ENCODE results near the gene MBNL2.
A peak's percentile ranks its signal among the peaks of the same experiment; 100 is the strongest.

The MBNL2 gene

DNA sequence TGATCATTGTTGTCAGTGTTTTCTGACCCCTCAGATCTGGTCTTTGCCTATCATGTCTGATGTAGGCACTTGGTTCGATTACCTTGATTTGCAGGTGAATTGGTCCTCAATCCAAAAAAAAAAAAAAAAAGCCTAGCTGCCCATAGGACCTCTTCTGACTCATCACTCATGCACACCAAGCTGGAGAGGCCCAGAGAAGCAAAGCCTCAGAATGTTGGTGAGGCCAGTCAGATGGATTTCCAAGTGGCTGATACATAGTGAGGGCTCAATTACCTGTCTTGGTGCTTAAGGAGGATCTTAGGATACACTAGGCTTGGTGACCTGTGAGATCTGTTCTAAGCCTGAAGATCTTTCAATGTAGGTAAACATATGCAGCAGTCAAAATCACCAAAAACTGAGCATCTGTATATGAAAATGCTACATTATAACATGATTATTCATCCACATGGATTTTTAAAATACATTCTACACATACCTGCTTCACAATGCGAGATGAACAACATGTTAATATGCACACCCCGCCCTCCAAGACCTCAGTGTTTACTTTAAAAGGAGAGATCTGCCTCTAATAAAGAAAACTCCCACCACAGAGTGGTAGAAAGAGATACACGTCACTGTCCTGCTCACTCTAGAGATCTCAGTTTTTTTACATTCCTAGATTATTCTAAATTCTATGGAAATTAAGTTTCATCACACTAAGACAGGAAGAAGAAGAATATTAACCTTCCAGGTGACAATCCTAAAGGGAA is 132.0 kb downstream of the MBNL2 start:
- no peak for DNase-seq

GRCh38 chr13:97354808-97355207 is 132.7 kb downstream of the MBNL2 start:
- DNase-seq, result no peak

DNA sequence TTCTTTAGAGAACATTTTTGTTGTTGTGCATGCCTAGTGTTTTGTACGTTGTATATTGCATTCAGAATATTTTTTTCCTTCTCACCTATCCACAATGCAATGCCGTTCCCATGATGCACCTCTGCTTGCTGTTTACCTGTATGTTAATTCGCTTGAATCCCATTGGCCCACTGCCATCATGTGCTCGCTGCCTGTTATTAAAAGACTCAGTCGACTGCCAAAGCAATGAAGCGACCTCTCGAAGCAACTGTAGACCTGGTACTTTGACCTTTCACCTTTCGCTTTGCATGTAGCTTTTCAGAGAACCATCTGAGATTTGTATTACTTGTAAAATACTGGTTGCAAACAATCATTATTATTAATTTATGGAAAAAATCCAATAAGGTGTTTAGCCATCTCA is 134.5 kb downstream of the MBNL2 start:
- no peak for DNase-seq

DNA sequence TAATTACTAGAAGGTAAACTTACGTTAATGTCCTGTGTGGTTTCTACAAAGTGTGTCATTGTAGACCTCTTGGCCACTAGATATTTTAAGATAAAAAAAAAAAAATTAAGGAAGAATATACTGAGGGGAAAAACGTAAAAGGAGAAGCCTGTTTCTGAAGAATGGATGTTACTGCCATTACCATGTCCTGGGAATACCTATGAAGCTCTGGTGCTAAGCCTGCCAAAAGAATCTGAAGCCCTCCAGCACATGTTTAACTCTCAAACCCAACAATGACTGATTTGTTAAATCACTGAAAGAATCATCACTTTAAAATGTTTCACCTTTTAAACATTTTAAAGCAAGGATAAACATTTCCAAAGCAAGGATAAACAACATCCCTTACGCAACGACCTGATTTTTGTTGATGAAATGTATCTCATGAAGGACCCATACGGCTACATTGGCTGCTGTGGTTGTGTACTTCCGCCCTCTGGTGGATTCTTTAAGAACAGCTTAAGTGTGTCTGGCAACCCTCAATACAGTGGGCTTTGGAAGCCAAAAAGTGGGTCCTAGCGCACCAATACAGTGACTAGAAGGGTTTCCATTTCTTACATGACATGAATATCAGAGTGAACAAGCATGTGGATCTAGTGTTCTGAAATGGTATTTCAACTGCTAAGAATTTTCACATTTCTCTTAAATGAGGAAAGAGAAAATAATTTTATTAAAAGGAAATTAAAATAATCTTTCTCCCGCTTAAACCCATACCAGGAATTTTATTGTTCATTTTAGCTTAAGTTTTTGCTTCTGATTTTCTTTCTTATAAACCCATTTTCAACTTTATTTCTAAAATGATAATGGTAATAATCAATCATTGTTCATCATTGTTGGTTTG is 137.3 kb downstream of the MBNL2 start:
- peak; percentile 15 for DNase-seq

DNA sequence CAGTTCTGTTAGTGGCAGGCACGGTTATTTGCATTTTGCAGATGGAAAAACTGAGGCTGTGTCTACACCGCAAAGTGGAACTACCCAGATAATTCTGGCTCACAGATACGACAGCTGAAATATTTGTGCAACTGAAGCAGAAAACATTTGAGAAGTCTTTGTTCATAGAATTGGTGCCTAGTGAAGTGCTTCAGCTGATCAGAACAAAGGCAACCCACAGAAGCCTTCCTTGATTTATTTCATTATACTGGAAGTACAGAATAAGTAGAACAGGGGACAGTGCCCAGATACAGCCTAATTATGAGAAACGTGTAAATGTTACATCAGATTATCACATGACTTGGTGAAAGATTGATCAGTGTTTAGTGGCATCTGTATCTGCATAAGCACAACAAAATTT is 138.5 kb downstream of the MBNL2 start:
- DNase-seq, result no peak

DNA sequence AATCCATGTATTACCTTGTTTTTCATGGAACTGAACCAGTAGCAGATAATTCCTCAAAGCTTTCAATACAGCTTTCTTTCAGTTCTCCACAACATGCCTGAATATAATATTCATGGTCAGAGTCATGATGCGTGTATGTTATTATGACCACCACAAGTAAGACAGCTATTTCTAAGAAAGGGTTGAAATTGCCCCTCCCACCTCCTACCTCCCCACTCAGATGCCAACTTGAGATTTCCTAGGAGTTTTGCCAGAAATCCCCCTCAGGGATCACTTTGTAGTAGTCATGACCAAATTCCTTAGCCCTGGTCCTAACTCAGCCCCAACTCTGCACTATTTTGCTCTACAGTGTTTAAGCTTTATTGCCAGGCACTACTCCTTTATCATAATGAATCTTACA is 141.9 kb downstream of the MBNL2 start:
- DNase-seq, result no peak

DNA sequence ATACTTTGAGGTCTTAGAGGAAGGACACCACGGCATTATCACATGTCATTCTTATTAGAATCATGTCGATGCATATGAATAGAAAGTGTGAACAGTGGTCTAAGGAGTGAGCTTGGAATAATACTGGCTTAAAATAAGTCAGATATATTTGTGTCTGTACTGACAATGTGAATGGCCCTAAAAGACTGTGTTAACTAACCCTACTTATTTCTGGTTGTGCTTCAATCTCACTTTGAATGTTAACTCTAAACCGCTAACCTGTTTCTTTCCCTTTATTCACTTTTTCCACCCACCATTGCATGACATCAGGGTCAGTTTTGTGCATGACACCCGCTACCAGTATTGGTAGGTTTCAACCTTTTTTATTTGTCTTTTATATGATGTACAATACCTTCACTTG is 142.7 kb downstream of the MBNL2 start:
- DNase-seq, result no peak

- no peak for DNase-seq
Observed at GRCh38 chr13:97366172-97366688, 144.1 kb downstream of the MBNL2 start.

DNA sequence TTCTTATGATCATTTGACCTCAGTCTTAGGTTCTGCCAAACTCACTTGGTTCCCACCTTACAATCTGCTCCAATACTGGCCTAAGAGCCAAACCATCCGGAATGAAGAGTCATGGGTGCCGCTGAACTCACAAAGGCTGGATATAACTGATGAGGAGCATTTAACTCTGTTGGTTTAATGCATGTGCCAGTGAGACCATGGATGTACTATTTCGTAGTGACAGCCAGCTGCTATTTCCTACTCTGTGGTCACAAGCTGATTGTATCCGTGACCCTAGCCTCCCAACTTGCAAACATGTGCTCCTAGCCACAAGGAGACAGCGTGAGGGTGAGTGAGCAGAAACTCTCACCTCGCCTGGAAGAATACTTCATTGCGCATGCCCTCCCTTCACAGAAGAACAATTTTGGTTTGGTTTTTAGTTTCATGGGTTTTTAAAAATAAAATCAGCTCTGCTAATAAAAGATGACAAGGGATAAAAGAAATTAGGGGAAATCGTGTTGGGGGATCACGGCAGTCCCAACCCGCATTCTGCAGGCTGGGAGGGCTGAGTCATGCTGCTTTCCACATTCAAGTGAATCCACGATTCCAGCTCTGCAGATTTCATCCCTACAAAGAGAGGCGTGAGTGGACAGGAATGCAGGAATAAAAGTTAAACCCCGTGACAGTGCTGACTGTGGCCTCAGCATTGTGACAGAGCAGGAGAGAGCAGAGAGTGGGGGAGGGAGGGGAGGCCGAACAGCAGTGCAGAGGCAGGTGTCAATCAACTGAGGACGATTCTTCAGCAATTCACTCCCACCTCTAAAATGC is 145.1 kb downstream of the MBNL2 start:
- no peak for DNase-seq

DNA sequence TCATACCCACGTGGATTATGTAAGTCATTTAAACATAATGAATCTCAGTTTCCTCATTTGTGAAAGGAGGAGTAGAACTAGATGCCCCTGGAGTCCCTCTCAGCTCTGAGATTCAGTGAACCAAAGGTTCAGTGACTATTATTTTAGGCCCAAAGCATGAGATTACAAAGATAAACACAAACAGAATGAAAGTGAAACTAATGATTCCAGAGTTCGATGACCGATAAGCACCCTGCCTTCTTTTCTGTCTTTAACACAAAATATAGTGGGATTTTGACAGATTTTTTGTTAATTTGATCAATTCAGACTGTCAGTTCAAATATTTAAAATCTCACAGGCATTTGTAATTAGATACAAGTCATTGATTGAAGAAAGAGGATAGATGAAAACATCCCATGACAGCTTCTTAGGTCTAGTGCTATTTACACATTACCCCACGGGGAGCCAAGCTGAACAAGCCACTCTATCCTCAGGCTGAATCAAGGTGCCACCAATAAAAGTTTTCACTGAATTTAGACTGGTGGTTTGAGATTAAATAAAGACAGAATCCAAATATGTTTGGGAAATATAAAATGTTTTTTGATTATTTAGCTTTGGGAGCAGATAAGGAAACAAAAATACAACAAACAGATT is 147.2 kb downstream of the MBNL2 start:
- no peak for DNase-seq

DNA sequence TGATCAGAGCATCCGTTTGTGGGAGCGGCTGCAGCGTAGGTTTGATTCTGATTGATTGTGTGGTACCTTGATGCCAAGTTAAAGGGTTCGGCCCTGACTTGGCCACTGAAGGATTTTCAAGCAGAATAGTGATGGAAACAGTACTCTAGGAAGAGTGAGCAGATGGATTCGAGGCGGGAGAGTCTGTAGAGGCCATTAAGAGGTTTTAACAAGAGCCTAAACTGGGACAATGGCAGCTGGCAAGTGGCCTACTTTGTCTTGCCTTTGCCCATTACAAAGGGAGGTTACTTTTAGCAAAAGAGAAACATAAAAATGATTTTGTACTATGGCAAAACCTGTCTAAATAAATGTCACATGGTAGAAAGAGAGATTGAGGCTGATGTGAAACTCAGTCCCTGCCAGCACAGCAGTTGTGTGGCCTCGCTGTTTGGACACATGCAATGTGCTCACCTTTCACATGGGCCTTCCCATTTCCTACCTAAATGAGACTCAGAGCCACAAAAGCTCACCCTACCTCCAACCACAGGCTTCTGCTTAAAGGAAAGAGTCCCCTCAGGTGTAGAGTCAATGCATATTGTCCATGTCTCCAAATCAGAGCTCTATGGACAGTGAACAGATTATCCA is 149.5 kb downstream of the MBNL2 start:
- DNase-seq, result no peak

- DNase-seq, result no peak
Observed at GRCh38 chr13:97372936-97373335, 150.8 kb downstream of the MBNL2 start.

GRCh38 chr13:97373787-97374186 is 151.7 kb downstream of the MBNL2 start:
- DNase-seq, result no peak

GRCh38 chr13:97376981-97377380 is 154.8 kb downstream of the MBNL2 start:
- DNase-seq, result no peak

DNA sequence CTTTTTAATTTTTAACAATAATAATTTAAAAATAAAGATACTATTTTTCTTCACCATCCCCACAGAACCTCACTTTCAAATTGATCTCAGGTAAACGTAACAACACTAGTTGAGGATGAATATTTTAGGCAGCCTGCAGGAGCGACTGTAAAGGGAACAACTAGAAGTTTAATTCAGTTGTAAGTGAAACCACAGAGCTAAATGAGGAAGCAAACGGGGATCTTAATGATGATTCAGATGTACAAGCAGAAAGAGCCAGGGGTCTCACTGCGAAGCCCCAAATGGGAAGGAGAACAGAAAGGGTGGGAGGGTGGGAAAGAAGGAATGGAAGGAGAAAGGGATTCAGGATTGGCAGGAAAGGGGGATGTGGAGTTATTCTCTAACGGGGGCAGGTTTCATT is 157.3 kb downstream of the MBNL2 start:
- DNase-seq, result no peak

DNA sequence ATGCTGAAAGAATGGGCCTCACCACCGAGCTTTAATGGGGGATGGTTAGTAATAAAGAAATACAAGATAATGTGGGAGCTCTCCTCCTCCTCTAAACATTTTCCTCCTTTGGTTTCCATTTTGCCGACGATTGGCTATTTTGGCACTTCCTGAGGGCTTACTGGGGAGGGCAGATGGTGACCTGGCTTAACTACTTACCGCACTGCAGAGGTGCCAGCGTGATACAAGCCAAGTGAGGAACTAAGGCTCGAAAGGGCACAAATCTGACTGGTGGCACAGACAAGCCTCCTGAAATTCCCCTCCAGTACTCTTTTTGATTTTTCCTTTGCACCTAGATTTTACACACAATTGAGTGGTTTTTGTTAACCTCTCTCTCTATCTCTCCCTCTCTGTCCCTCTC is 158.6 kb downstream of the MBNL2 start:
- DNase-seq, result no peak

GRCh38 chr13:97381189-97381588 is 159.1 kb downstream of the MBNL2 start:
- DNase-seq, result no peak

DNA sequence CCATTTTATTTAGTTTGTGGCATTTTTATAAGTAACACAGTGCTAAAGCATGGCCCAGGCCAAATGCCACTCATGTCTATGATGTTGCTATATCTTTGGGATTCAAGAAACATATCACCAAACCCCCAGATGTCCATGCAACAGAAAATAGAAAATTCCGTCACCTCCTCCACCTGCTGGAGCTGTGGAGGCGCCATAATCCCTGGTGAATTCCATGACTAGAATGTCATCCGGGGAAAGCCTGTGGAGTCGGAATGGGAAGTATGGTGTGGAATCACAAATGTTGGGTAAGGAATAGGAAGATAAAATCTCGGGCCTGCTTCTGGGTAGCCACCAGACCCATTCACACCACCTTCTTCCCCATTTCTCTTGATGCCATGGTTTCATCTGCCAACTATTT is 160.1 kb downstream of the MBNL2 start:
- no peak for DNase-seq

GRCh38 chr13:97384371-97384770 is 162.2 kb downstream of the MBNL2 start:
- DNase-seq, result no peak

DNA sequence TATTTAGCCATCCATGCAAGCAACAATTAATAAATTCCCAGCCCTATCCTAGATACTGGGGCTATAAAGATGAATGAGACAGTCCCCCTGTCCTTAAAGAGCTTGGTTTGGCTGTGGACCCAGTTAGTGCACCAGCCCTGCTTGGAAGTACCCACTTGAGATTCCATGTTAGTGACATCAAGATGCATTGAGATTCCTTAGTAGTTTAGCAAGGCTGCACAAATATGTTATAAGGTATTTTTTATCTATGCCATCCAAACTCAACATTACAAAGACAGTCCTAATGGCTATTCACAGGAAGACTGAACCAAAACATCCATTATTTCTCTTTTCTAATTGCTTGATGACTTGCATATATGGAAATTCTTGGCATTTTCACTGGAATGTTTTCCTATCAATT is 163.0 kb downstream of the MBNL2 start:
- no peak for DNase-seq

DNA sequence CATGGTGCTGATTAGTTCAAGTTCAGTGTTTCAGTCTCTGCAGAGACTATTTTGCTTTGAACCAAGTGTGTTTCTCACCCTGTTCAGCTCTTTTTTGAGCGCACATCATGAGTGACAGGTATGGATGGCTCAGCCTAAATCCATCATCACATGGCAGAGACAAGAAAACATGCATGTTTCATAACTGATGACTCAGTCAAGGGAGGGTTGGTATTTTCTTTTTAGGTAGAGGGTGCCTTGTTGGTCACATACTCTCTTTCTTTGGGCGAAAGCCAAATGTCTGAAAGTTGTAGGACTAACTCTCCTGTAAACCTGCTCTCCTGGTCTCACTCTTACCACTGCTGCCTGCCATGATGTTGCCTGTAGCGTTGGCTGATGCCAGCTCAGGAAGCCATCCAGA is 163.7 kb downstream of the MBNL2 start:
- DNase-seq, result no peak

DNA sequence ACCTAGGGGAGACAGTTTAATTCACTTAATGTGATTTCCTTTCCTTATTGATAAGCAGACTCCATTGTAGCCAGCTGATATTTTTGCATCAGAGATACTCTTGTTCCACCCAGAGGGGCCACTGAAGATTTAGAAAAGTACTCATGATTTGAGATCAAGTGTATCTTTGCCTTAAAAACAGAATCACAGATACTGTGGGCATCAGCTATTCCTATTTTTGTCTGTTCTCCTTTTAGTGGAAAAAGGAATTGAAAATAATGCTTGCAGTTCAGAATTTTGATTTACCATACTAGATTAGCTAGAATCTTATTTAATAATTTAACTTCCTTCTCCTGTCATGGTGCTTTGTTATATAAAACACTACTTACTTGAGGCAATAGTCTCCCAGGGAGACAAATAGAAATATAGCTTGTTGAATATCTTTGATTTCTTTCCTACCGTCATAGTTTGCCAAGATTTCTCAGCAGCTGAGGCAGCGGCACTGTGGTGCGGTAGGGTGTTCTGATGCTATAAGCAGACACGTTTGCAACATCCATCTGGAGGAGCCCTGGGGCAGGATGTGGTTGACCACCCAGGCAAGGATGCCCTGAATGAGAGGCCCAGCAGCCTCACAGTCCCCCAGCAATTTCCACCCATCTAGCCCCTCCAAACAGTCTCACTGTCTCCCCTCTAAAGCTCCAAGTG is 164.8 kb downstream of the MBNL2 start:
- DNase-seq, result no peak

Data from activated CD4-positive, alpha-beta T cell treated with anti-CD3 and anti-CD28 coated beads, Interleukin-2, amount 50 U/mL, for 1 hour (primary cell).